Stimulated activated CD8-positive, alpha-beta memory T cell treated with anti-CD3 and anti-CD28 coated beads, Interleukin-15, amount 100 ng/mL, for 1 hour (primary cell): Measurements from ENCODE around the gene FCHO2.
"Not testable (repeated sequence)": the region's sequence is repeated elsewhere in the genome, so short reads cannot be mapped to it uniquely, and the experiment has no call there.

Source experiments
- DNase-seq: peaks from one replicate; pipeline ENCODE4 v3.0.0-alpha.2; 2020; ENCODE audit warnings: low read depth

FCHO2 gene

GRCh38 chr5:72955768-72956323 lies at the start of gene FCHO2:
TSS of gene FCHO2 (plus strand) at chr5:72956041. CDS start at chr5:72956097, 56 bp downstream.
- DNase-seq = peak; percentile 94

- DNase-seq = no peak
Measured at GRCh38 chr5:72906806-72907205, 49.0 kb upstream of the FCHO2 start.

- DNase-seq = no peak
Measured at GRCh38 chr5:72908664-72909063, 47.2 kb upstream of the FCHO2 start.

- DNase-seq = no peak
Measured at GRCh38 chr5:72917371-72917776, 38.5 kb upstream of the FCHO2 start.

GRCh38 chr5:72920690-72921502 lies 34.9 kb upstream of the FCHO2 start:
- no peak for DNase-seq

GRCh38 chr5:72921886-72922285 lies 34.0 kb upstream of the FCHO2 start:
- no peak for DNase-seq

GRCh38 chr5:72922422-72922821 lies 33.4 kb upstream of the FCHO2 start:
- no peak for DNase-seq

GRCh38 chr5:72925336-72926010 lies 30.4 kb upstream of the FCHO2 start:
- DNase-seq = no peak

- not testable (repeated sequence) for DNase-seq
Measured at GRCh38 chr5:72932686-72933085, 23.2 kb upstream of the FCHO2 start.

GRCh38 chr5:72934953-72935725 lies 20.7 kb upstream of the FCHO2 start:
- not testable (repeated sequence) for DNase-seq

- DNase-seq = no peak
Measured at GRCh38 chr5:72936893-72937292, 18.9 kb upstream of the FCHO2 start.

GRCh38 chr5:72937517-72938061 lies 18.3 kb upstream of the FCHO2 start:
- DNase-seq = no peak

GRCh38 chr5:72938206-72938605 lies 17.6 kb upstream of the FCHO2 start:
- DNase-seq = no peak

GRCh38 chr5:72940082-72940481 lies 15.8 kb upstream of the FCHO2 start:
- no peak for DNase-seq

- no peak for DNase-seq
Measured at GRCh38 chr5:72943307-72943706, 12.5 kb upstream of the FCHO2 start.

GRCh38 chr5:72947498-72947897 lies 8.3 kb upstream of the FCHO2 start:
- DNase-seq = no peak

GRCh38 chr5:72949481-72949880 lies 6.4 kb upstream of the FCHO2 start:
- DNase-seq = no peak

GRCh38 chr5:72951671-72952468 lies 4.0 kb upstream of the FCHO2 start:
- no peak for DNase-seq

GRCh38 chr5:72954389-72954788 lies 1.5 kb upstream of the FCHO2 start:
- DNase-seq = no peak

GRCh38 chr5:72955143-72955767 lies 586 bp upstream of the FCHO2 start:
- DNase-seq = no peak
